ENCODE data around the gene UFSP2.
A peak's percentile ranks its signal among the peaks of the same experiment; 100 is the strongest.
"Not testable (repeated sequence)": the region's sequence is repeated elsewhere in the genome, so short reads cannot be mapped to it uniquely, and the experiment has no call there.

Gene UFSP2

DNA sequence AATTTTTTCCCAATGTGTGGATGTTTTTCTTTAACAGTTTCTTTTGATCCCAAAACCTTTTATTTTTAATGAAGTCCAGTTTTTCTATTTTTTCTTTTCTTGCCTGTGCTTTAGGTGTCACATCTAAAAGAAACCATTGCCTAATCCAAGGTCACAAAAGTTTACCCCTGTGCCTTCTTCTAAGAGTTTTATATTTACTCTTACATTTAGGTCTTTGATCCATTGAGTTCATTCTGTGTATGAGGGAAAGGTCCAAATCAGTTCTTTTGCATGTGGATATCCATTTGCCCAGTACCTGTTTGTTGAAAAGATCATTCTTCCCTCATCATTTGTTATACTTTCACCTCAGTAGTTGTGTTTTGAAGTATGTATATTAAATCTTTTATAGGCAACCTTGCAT lies 43.0 kb downstream of the UFSP2 start:
- no peak for DNase-seq (ENCODE audit: low read depth)

- no peak for DNase-seq (ENCODE audit: low read depth)
These were observed 44.2 kb downstream of the UFSP2 start for GRCh38 chr4:185381288-185382196.

DNA sequence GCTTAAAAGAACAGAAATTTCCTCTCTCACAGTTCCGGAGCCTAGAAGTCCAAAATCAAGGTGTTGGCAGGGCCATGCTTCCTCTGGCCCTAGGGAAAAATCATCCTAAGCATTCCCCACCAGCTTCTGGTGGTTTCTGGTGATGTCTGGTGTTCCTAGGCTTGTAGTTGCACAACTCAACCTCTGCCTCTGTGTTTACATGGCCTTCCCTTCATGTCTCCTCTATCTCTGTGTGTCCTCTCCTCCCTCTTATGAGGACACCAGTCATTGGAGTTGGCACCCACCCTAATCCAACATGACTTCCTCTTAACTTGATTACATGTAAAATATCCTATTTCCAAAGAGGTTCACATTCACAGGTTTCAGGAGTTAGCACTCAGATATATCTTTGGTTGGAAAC lies 45.4 kb downstream of the UFSP2 start:
- no peak for DNase-seq (ENCODE audit: low read depth)

- no peak for DNase-seq (ENCODE audit: low read depth)
These were observed 46.2 kb downstream of the UFSP2 start for GRCh38 chr4:185379326-185380295.

GRCh38 chr4:185378264-185378663 lies 47.5 kb downstream of the UFSP2 start:
- no peak for DNase-seq (ENCODE audit: low read depth)

DNA sequence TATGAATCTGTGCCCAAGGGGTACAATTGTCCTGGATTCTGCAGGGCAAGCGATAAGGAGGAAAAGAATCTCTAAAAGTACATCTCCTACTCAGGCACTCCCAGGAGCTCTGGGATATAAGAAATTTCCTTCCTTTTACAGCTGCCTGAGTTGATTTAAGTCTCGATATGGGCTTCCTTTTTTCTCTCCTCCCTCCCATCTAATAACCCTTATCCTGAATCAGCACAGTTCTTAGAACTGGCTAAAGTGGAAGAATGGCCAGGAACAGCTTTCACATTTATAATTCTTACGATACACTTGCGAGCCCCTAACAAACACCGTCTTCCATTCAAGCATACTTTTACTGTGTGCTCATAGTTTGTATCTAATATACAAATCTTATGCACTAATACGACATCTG lies 51.2 kb downstream of the UFSP2 start:
- no peak for DNase-seq (ENCODE audit: low read depth)

DNA sequence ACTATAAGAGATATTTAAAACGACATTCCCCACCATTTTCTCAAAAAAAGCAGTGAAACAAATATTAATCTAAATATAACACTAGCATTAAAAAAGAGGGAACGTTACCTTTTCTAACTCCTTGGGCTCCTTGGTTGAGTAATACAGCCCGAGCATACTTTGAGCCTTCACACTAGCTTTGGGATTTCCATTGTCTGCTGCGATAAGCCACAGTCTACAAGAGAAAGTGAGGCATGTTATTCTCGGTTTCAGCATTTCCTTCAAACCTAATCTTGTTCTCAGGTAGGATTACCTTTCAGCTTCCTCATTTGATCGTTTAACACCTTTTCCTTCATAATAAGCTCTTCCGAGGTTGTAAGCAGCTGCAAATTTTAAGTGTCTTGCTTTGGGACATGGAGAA lies 51.7 kb downstream of the UFSP2 start:
- no peak for DNase-seq (ENCODE audit: low read depth)

GRCh38 chr4:185371702-185372101 lies 54.1 kb downstream of the UFSP2 start:
- DNase-seq (ENCODE audit: low read depth) = no peak

GRCh38 chr4:185370268-185370949 lies 55.4 kb downstream of the UFSP2 start:
- DNase-seq (ENCODE audit: low read depth) = no peak

- DNase-seq (ENCODE audit: low read depth) = no peak
These were observed 56.0 kb downstream of the UFSP2 start for GRCh38 chr4:185369731-185370130.

GRCh38 chr4:185364886-185365285 lies 60.9 kb downstream of the UFSP2 start:
- no peak for DNase-seq (ENCODE audit: low read depth)

- DNase-seq (ENCODE audit: low read depth) = no peak
These were observed 62.5 kb downstream of the UFSP2 start for GRCh38 chr4:185363251-185363650.

DNA sequence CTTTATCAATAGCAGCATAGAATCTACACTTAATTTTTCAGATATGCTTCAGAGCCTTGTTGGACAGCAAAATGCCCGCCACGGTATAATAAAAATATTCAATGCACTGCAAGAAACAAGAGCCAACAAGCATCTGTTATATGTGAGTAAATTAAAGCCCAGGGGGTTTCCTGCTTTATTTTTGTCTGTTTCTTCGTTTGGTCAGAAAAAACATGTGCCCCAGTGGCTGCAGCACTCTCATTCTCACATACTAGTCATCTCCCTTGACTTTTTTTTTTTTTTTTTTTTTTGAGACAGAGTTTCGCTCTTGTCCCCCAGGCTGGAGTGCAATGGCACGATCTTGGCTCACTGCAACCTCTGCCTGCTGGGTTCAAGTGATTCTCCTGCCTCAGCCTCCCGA lies 63.2 kb downstream of the UFSP2 start:
- DNase-seq (ENCODE audit: low read depth) = not testable (repeated sequence)

DNA sequence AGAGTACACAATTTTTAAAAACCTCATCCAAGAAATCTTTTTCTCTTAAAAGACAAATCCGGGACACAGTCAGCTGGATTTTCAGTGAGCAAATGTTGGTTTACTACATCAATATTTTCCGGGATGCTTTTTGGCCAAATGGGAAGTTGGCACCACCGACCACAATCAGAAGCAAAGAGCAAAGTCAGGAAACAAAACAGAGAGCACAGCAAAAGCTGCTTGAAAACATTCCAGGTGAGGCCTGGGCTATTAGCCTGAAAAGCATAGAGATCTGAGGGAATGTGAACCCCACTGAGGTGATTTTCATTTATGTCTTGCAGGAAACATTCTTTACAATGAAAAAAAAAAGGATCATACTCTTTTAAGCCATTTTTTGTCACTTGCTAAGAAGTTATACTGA lies 63.9 kb downstream of the UFSP2 start:
- DNase-seq (ENCODE audit: low read depth) = no peak

GRCh38 chr4:185359767-185360446 lies 65.9 kb downstream of the UFSP2 start:
- no peak for DNase-seq (ENCODE audit: low read depth)

- DNase-seq (ENCODE audit: low read depth) = no peak
These were observed 66.8 kb downstream of the UFSP2 start for GRCh38 chr4:185358959-185359358.

DNA sequence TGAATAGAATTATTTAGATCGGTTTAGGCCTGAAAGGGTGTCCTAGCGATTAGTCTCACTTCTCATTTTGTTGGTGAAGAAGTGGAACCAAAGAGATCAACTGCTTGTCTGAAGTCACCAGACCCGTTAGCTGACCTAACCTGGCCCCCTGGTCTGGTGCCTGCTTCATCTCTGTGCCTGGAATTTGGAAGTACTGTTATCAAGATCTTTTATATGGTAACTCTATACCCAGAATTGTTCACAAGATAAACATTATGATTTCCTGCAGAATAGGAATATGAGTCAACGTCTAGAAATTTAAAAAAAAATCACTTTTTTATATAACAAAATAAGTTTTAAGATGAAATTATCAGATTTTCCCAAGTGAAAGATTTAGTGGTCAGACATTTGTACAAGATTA lies 67.2 kb downstream of the UFSP2 start:
- DNase-seq (ENCODE audit: low read depth) = peak; percentile 7

GRCh38 chr4:185357733-185358440 lies 67.9 kb downstream of the UFSP2 start:
- DNase-seq (ENCODE audit: low read depth) = peak; percentile 25

- no peak for DNase-seq (ENCODE audit: low read depth)
These were observed 68.6 kb downstream of the UFSP2 start for GRCh38 chr4:185357211-185357610.

GRCh38 chr4:185352741-185353140 lies 73.0 kb downstream of the UFSP2 start:
- no peak for DNase-seq (ENCODE audit: low read depth)

GRCh38 chr4:185352202-185352601 lies 73.6 kb downstream of the UFSP2 start:
- no peak for DNase-seq (ENCODE audit: low read depth)

Measured in CMK (cell line).